Astrocyte (in vitro differentiated cells and primary cell): Measurements from ENCODE around the gene CNOT3. TPM values are rescaled to one million over a fixed set of nuclear protein-coding genes. Genes with fewer than 3 reads are reported as not detected.

Source experiments
- DNase-seq: peaks from one replicate; pipeline ENCODE4 v3.0.0-alpha.2; 2010; ENCODE audit warnings: low read depth
- FAIRE-seq: peaks from 2 replicates; lab custom pipeline; 2011; peaks lifted over from hg19 to GRCh38; lab: Jason Lieb, UNC
- H2AFZ ChIP-seq: 2 replicates; pipeline ENCODE4 v1.6.0; 2012; ENCODE audit warnings: low read depth, low read length, inconsistent platforms
- H3K27ac ChIP-seq: 2 replicates; pipeline ENCODE4 v1.5.1; 2011; ENCODE audit warnings: low read depth, low read length, inconsistent platforms
- H3K27me3 ChIP-seq: 2 replicates; pipeline ENCODE4 v1.6.0; 2011; ENCODE audit warnings: low read length, inconsistent platforms; ENCODE audit not compliant: insufficient read depth
- H3K36me3 ChIP-seq: 2 replicates; pipeline ENCODE4 v1.5.1; 2011; ENCODE audit warnings: low read length, inconsistent platforms; ENCODE audit not compliant: insufficient read depth
- H3K4me1 ChIP-seq: 2 replicates; pipeline ENCODE4 v1.5.1; 2011; ENCODE audit warnings: low read length, inconsistent platforms; ENCODE audit not compliant: insufficient read depth
- H3K4me2 ChIP-seq: 2 replicates; pipeline ENCODE4 v1.6.0; 2012; ENCODE audit warnings: low read length, inconsistent platforms
- H3K4me3 ChIP-seq: 2 replicates; pipeline ENCODE4 v1.5.1; 2011; ENCODE audit warnings: low read depth, mild to moderate bottlenecking, low read length, inconsistent platforms; ENCODE audit not compliant: insufficient read depth
- H3K79me2 ChIP-seq: 2 replicates; pipeline ENCODE4 v1.6.0; 2012; ENCODE audit warnings: mild to moderate bottlenecking, low read length, inconsistent platforms; ENCODE audit not compliant: insufficient read depth
- H3K9ac ChIP-seq: 2 replicates; pipeline ENCODE4 v1.6.0; 2012; ENCODE audit warnings: mild to moderate bottlenecking, low read length, inconsistent platforms
- H3K9me3 ChIP-seq: 2 replicates; pipeline ENCODE4 v1.5.1; 2012; ENCODE audit warnings: low read depth, mild to moderate bottlenecking, low read length, inconsistent platforms; ENCODE audit not compliant: insufficient read depth
- H4K20me1 ChIP-seq: 2 replicates; pipeline ENCODE4 v1.6.0; 2012; ENCODE audit warnings: low read length, inconsistent platforms; ENCODE audit not compliant: insufficient read depth
- H3K27ac Mint-ChIP-seq: one replicate; pipeline ENCODE4 v1.8.0; 2021; ENCODE audit warnings: mild to moderate bottlenecking, mixed read lengths; ENCODE audit not compliant: unreplicated experiment
- H3K27me3 Mint-ChIP-seq: one replicate; pipeline ENCODE4 v1.8.0; 2021; ENCODE audit warnings: low read depth, mixed read lengths; ENCODE audit not compliant: unreplicated experiment
- H3K36me3 Mint-ChIP-seq: one replicate; pipeline ENCODE4 v1.8.0; 2021; ENCODE audit warnings: low read depth, mixed read lengths; ENCODE audit not compliant: unreplicated experiment
- H3K4me1 Mint-ChIP-seq: one replicate; pipeline ENCODE4 v1.8.0; 2021; ENCODE audit warnings: low read depth, mixed read lengths; ENCODE audit not compliant: unreplicated experiment
- H3K4me3 Mint-ChIP-seq: one replicate; pipeline ENCODE4 v1.8.0; 2021; ENCODE audit warnings: mild to moderate bottlenecking, moderate library complexity, mixed read lengths; ENCODE audit not compliant: unreplicated experiment
- H3K9me3 Mint-ChIP-seq: one replicate; pipeline ENCODE4 v1.8.0; 2021; ENCODE audit warnings: mild to moderate bottlenecking, mixed read lengths; ENCODE audit not compliant: unreplicated experiment
- EZH2 ChIP-seq: IDR thresholded peaks from 2 replicates; pipeline ENCODE4 v1.6.1; 2012; ENCODE audit warnings: mild to moderate bottlenecking, low read length, inconsistent platforms; ENCODE audit not compliant: insufficient read depth
- total RNA-seq: library from RNA; stranded (reverse); gene quantifications from 2 replicates; pipeline ENCODE4 v1.2.1, GENCODE V29; 2021
- TF ChIP-seq, protein P1 (sequence below): IDR thresholded peaks from 2 replicates; pipeline ENCODE4 v1.5.1; 2011; ENCODE audit warnings: low read depth, mild to moderate bottlenecking, inconsistent platforms, low read length, moderate library complexity; ENCODE audit not compliant: insufficient read depth

The CNOT3 gene
- total RNA-seq, 1 donor from 2014 or later, result 39.2 TPM

DNA sequence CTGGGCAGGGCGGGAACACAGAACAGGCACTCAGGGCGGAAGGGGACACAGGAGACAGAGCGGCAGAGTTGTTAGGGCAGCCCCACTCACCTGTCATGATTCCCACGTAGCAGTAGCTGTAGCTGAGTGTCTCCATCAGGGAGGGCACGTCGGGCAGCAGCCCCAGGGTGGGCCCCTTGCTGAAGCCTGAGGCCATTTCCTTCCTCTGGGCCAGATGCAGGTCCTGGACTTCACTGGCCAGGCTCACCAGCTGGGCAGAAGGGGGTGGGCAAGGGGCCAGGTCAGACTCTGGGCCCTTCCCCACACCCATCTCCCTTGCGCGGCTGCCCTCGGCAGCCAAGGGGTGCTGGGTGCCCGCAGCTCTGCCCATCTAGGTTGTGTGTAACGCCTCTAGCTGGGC, 45.9 kb downstream of the CNOT3 start:
- Histone ChIP-seq H3K9me3 (no peaks in the 10 kb centered on the region), H3K4me2 (no peak overlapping the region), H3K27ac (no peak overlapping the region), H2AFZ (no peak overlapping the region), H3K4me1 (peaks cover 6% of the 10 kb centered on the region), H3K36me3 (no peaks in the 10 kb centered on the region), H3K79me2 (peaks cover 19% of the 10 kb centered on the region), H3K27me3 (no peaks in the 10 kb centered on the region), H3K4me3 (no peak overlapping the region), H3K9ac (no peak overlapping the region), H4K20me1 (peaks cover 40% of the 10 kb centered on the region)
- no peak for DNase-seq
- no peaks in the 10 kb centered on the region for H3K4me1 Mint-ChIP-seq
- H3K27ac Mint-ChIP-seq, result no peak overlapping the region
- no peak overlapping the region for H3K4me3 Mint-ChIP-seq
- H3K36me3 Mint-ChIP-seq, result peaks cover 10% of the 10 kb centered on the region
- no peak for FAIRE-seq
- H3K9me3 Mint-ChIP-seq, result no peaks in the 10 kb centered on the region
- TF ChIP-seq, protein P1, sequence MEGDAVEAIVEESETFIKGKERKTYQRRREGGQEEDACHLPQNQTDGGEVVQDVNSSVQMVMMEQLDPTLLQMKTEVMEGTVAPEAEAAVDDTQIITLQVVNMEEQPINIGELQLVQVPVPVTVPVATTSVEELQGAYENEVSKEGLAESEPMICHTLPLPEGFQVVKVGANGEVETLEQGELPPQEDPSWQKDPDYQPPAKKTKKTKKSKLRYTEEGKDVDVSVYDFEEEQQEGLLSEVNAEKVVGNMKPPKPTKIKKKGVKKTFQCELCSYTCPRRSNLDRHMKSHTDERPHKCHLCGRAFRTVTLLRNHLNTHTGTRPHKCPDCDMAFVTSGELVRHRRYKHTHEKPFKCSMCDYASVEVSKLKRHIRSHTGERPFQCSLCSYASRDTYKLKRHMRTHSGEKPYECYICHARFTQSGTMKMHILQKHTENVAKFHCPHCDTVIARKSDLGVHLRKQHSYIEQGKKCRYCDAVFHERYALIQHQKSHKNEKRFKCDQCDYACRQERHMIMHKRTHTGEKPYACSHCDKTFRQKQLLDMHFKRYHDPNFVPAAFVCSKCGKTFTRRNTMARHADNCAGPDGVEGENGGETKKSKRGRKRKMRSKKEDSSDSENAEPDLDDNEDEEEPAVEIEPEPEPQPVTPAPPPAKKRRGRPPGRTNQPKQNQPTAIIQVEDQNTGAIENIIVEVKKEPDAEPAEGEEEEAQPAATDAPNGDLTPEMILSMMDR, result no peak
- TF ChIP-seq EZH2, result no peak
- no peaks in the 10 kb centered on the region for H3K27me3 Mint-ChIP-seq

DNA sequence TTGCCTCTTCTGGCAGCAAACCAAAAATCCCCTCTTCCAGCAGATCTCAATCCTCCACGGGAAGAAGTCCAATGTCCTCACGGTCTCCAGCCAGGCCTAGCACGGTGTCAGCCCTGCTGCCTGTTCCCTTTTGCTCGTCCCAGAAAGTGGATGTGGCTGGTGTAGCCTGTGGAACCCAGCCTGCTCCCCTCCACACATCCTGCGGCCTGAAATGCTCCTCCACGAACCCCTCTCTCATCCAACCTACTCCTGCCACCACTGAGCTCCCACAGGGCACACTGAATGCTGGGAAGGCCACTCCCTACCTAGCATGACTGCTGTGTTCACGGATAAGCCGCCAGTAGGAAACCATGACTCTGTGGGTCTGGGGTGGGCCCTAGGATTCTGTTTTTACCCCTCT, 48.8 kb downstream of the CNOT3 start:
- Histone ChIP-seq H3K36me3 (no peaks in the 10 kb centered on the region), H4K20me1 (peaks cover 23% of the 10 kb centered on the region), H3K79me2 (peaks cover 26% of the 10 kb centered on the region), H3K9me3 (no peaks in the 10 kb centered on the region), H3K4me3 (no peak overlapping the region), H3K27me3 (no peaks in the 10 kb centered on the region), H3K4me1 (peaks cover 7% of the 10 kb centered on the region), H3K9ac (no peak overlapping the region), H3K27ac (no peak overlapping the region), H2AFZ (no peak overlapping the region), H3K4me2 (no peak overlapping the region)
- TF ChIP-seq, protein P1, result no peak
- TF ChIP-seq EZH2, result no peak
- DNase-seq (no peak), FAIRE-seq (no peak)
- Mint-ChIP-seq H3K36me3 (peaks cover 7% of the 10 kb centered on the region), H3K27ac (no peak overlapping the region), H3K27me3 (no peaks in the 10 kb centered on the region), H3K4me3 (peak overlapping the region; percentile 28), H3K4me1 (no peaks in the 10 kb centered on the region), H3K9me3 (no peaks in the 10 kb centered on the region)

DNA sequence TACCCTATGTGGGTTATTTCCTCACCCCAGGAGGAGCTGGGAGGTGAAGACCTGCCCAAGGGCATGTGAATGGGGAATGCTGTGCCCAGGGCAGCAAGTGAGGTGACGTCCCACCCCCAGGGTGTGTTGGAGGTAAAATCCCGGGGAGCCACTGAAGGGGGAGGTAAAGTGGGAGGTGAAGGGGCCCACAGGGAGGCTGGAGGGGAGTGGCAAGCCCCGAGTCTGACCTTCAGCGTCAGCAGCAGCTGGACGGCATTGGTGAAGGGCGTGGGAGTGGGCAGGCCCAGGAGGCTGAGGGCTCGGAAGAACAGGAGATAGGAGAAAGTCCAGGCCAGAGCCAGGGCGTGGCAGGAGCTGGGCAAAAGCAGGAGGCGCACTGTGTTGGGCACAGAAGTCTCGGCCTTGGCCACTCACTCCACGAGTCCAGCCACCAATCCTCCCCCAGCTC, 49.4 kb downstream of the CNOT3 start:
- Histone ChIP-seq H3K4me2 (no peak overlapping the region), H3K9me3 (no peaks in the 10 kb centered on the region), H4K20me1 (peaks cover 28% of the 10 kb centered on the region), H3K36me3 (no peaks in the 10 kb centered on the region), H3K4me3 (no peak overlapping the region), H3K4me1 (peaks cover 11% of the 10 kb centered on the region), H2AFZ (no peak overlapping the region), H3K27ac (no peak overlapping the region), H3K9ac (no peak overlapping the region), H3K79me2 (peaks cover 31% of the 10 kb centered on the region), H3K27me3 (no peaks in the 10 kb centered on the region)
- peaks cover 7% of the 10 kb centered on the region for H3K36me3 Mint-ChIP-seq
- H3K4me3 Mint-ChIP-seq, result peak overlapping the region; percentile 94
- no peaks in the 10 kb centered on the region for H3K4me1 Mint-ChIP-seq
- H3K9me3 Mint-ChIP-seq, result no peaks in the 10 kb centered on the region
- FAIRE-seq, result no peak
- DNase-seq, result no peak
- H3K27me3 Mint-ChIP-seq, result no peaks in the 10 kb centered on the region
- TF ChIP-seq, protein P1, result no peak
- no peak for TF ChIP-seq EZH2
- H3K27ac Mint-ChIP-seq, result peak overlapping the region; percentile 26
